Stimulated activated naive CD4-positive, alpha-beta T cell treated with Interleukin-2 at 50 U/mL for 16 hours (primary cell): ENCODE data around the gene KCNE5.
"Not testable (repeated sequence)": the region's sequence is repeated elsewhere in the genome, so short reads cannot be mapped to it uniquely, and the experiment has no call there.

ENCODE experiments used
- DNase-seq: peaks from one replicate; lab custom pipeline; 2025; lab: John Stamatoyannopoulos, UW

Gene KCNE5

DNA sequence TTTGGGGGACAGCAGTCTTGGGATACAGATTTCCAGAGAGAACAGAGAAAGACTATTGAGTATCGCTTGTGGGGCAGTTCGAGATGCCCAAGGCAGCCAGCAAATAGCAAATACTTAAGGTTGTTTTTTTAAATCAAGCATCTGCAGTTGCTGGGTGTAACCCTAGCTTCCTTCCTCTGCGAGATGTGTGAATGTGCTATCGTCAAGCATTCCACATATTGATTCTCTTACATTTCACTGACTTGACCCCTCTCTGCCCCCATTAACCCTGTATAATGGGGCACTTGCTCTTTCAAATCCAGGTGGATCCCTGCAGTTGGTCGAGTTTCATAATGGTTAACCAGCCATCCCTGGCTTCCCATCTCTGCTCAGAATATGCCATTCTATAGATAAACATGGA lies 23.5 kb downstream of the KCNE5 start:
- DNase-seq, result no peak

DNA sequence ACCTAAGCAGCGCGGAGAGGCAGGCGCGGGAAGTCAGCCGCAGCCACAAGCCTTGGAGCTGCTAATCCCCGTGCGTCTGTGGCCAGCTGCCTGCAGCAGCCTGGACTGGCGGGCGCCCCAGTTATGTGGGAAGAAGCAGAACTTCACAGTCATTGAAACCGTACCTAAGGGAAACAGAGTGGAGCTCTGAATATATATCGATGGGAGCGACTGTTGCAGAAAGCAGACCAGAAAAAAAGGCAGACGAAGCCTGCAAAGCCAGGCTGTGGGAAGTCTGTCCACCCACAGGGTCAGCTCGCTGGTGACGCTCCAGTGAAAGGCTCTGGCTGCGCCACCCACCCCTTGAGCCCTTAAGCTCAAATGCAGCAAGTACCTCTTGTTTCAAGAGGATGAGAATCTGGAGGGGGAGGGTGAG lies 24.7 kb downstream of the KCNE5 start:
- no peak for DNase-seq

DNA sequence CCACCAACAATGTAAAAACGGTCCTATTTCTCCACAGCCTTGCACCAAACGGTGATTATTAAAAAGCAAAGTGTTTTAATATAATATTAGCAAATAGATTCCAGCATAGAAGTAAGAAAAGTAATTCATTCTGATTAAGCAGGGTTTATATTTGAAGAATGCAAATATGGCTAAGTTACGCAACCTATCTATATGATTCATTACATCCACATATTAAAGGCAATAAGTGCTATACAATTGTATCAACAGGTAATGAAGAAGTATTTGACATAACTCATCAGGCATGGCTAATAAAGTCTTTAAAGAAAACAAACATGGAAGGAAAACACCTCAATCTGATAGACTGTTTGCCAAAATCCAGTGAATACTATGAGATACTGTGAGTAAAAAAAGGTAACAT lies 29.0 kb downstream of the KCNE5 start:
- no peak for DNase-seq

DNA sequence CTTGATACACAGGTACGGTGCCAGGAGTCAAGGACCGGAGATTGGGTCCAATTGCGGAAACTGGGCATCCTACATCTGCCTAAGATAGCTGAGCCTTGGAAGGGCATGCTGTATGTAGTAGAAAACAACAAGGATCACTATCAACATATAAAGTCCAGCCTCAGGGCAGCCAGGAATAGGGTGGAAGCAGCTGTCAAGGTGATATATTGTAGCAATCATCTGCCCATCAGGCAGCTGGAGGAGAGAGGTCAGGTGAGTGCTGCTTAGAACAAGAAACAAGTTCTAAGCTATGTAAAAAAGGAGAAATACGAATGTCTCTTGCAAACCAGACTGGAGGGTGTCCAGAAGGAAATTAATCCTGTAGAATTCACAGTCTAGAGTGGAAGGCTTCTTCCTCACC lies 34.8 kb downstream of the KCNE5 start:
- no peak for DNase-seq

DNA sequence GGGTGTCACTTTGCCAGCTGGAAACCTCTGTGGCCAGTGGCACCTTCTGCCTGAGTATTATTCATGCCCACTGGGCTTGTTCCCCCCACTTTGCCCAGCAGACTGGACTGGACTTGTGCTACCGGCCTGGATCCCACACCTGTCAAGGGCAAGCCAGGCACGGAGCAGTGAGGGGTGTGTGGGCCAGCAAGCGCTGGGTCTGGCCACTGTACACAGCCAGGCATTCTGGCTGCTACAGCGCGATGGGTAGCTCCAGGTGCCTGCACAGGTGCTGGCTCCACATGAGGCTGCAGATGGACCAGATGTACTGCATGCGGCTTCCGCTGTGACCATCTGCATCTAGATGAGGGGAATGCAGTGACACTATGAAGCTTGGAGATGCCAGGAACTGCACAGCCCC lies 39.5 kb downstream of the KCNE5 start:
- DNase-seq, result no peak

DNA sequence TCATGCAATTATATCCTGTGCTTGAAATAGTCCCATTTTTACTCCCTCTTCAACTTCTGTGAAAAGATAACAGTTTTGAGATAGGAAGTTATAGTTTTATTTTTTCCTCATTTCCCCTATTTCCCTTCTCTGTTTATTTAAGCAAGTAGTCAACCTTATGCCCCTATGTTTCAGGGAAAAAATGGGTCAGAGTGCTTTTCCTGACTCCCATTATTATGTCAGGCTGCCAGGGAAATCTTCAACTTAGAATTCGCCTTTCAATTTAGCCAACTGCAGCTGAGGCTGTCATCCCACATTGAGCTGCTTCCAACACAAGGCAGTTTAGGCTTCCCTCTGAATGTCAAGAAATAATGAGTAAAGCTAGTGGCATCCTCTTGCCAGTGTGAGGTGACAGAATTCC lies 46.1 kb downstream of the KCNE5 start:
- DNase-seq, result no peak

DNA sequence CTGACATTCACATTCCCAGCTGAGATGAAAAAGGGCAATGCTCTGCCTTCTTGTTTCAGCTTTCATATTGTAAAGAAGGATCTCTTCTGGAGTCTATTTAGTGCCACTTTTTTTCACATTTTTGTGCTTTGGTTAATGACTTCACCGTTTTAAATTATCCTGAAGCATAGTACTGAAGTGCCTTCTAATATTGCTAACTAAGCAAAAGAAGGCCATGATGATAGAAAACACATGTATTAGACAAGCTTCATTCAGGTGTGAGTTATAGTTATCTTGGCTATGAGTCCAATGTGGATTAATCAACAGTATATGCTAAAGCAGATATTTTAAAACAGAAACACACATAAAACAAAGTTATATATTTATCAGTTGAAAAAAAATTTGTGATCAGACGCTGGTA lies 47.9 kb downstream of the KCNE5 start:
- DNase-seq, result no peak

DNA sequence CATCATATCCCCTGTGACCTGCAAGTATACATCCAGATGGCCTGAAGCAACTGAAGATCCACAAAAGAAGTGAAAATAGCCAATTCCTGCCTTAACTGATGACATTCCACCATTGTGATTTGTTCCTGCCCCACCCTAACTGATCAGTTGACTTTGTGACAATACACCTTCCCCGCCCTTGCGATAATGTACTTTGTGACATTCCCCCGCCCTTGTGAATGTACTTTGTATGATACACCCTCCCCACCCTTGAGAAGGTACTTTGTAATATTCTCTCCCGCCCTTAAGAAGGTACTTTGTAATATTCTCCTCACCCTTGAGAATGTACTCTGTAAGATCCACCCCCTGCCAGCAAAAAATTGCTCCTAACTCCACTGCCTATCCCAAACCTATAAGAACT lies 48.9 kb downstream of the KCNE5 start:
- not testable (repeated sequence) for DNase-seq
